Islet precursor cell (in vitro differentiated cells): ENCODE measurements around the gene FOXC1.

Experiments
- DNase-seq: peaks from one replicate; pipeline ENCODE4 v3.0.0-alpha.2; 2018

FOXC1 gene

DNA sequence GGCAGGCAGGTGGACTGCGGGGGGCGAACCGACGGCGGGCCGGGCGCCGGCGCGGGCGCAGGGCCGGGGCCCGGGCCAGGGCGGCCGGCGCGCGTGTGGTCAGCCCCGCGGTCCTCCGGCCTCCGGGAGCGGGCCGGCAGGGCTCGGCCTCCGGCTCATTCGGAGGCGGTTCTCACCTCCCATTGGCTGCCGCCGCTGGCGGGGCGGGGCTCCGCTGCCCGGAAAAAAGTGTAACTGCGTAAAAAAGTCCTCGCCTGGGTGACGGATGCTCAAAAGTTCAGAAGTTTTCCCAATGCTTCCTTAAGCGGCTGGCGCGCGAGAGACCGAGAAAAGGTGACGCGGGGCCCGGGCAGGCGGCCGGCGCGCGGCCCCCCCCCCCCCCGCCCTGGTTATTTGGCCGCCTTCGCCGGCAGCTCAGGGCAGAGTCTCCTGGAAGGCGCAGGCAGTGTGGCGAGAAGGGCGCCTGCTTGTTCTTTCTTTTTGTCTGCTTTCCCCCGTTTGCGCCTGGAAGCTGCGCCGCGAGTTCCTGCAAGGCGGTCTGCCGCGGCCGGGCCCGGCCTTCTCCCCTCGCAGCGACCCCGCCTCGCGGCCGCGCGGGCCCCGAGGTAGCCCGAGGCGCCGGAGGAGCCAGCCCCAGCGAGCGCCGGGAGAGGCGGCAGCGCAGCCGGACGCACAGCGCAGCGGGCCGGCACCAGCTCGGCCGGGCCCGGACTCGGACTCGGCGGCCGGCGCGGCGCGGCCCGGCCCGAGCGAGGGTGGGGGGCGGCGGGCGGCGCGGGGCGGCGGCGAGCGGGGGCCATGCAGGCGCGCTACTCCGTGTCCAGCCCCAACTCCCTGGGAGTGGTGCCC lies at the start of gene FOXC1:
Gene FOXC1, plus strand, starts transcription at position 268 of the 849 bp plus-strand sequence. Its CDS starts 531 bp downstream, at position 799.
- DNase-seq: peak; percentile 89

DNA sequence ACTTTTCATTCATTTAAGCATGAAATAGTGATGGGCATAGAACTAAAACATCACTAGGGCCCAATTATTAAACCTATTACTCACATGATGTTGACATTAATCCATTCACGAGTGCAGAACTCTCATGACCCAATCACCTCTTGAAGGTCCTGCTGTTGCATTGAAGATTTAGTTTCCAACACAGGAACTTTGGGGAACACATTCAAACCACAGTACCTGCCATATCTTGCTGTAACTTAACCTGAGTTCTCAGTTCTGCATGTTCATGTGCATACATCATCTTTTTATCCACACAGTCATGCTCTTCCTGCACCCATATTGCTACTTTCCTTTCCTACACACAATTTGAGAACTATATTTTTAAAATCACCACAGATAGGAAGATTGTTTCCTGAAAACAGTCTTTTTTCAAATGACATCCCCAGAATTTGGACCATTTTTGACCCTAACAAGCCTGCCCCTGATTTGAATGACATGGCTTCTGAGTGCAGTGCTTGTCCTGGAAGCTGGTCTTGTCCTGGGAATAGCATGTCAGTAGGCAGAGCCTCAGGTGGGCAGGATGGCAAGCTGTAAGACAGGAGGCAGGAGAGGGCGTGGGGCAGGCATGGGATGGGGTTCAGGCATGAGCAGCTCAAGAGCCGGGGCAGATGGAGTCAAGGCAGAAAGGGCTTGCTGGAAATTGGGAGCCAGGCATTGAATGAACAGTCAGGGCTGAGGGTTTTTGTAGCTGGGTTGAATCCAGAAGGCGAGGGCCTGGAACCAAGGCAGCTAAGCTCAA lies 49.2 kb upstream of the FOXC1 start:
- DNase-seq: no peak

DNA sequence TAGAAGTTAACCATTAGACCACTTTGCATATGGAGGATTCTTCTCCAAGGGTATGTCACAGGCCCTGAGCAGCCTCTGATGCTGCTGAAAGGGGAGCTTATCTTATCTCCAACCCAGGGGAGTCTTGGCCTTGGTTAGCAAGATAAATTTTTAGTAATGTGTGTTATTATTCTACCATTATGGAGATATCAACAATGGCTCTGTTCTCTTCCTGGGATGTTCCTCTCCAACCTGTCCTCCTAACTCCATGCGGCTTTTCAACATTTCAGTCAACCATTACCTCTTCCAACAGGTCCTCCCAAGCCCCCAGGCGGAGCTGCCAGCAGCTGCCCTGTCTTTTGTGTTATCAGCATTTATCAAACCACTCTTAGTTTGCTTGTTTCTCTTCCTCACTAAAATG lies 48.4 kb upstream of the FOXC1 start:
- DNase-seq: no peak

DNA sequence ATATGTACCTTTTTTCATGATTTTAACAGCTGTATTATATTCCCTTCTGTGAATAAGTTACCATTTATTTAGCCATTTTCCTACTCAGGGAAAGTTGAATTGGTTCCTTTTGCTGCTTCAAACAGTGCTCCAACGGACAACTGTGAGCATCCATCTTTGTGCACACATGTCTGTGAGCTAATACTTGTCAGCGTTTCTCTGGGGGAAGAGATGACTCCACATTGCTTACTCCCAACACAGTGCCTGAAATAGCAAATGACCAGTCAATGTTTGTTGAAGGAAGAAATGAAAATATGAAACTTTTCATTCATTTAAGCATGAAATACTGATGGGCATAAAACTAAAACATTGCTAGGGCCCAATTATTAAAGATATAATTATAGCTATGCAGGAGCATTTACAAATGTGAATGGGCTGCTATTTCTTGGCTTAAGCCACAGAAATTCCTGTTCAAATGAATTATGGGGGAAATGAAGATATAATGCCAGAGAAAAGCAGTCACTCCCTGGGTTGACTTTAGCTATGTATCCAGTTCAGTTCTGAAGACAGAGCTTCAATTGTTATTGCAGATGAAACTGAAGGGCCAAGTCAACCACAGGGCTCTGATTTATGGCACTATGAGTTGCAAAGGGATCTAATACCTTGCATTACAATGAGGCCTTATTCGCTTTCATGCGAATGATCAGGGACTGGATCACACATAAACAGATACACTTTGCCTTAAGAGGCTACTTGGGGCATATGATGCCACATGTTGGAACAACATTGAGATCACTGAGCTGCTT lies 47.4 kb upstream of the FOXC1 start:
- no peak for DNase-seq

DNA sequence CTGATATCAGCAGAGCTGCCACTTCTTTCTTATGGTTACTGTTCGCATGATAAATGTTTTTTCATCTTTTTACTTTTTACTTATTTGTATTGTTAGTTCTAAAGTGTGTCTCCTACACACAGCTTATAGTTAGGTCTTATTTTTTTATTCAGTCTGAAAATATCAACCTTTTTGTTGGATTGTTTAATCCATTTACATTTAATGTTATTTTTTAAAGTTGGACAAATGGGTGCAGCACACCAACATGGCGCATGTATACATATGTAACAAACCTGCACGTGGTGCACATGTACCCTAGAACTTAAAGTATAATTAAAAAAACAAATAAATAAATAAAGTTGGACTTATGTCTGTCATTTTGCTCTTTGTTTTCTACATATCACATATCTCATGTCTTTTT lies 40.3 kb upstream of the FOXC1 start:
- no peak for DNase-seq

DNA sequence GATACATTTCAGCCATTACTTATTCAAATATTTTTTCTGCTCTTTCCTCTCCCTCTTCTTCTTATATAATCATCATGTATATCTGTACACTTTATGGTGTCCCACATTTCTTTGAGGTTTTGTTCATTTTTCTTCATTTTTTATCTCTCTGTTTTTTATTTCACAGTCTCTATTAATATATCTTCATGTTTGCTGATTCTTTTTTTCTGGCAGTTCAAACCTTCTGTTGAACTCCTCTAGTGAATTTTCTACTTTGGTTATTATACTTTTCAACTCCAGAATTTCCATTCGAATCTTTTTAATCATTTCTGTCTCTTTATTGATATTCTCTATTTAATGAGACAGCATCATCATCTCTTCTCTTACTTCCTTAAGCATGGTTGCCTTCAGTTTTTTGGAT lies 38.9 kb upstream of the FOXC1 start:
- no peak for DNase-seq

DNA sequence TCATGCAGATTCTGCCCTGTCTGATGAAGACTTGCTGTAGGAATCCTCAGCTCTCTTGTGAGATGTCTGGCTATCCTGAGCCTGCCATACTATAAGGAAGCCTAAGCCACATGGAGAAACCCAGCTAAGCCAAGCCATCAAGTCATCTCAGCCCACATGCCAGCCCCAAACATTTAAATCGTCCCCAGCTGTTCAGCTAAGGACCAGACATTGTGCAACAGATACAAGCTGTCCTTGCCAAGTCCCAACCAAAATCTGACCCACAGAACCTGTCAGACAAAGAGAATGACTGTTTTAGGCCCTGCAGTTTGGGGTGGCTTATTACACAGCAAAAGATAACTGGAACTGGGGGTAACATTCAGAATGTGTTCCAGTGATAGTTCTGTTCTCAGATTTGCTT lies 36.8 kb upstream of the FOXC1 start:
- no peak for DNase-seq

DNA sequence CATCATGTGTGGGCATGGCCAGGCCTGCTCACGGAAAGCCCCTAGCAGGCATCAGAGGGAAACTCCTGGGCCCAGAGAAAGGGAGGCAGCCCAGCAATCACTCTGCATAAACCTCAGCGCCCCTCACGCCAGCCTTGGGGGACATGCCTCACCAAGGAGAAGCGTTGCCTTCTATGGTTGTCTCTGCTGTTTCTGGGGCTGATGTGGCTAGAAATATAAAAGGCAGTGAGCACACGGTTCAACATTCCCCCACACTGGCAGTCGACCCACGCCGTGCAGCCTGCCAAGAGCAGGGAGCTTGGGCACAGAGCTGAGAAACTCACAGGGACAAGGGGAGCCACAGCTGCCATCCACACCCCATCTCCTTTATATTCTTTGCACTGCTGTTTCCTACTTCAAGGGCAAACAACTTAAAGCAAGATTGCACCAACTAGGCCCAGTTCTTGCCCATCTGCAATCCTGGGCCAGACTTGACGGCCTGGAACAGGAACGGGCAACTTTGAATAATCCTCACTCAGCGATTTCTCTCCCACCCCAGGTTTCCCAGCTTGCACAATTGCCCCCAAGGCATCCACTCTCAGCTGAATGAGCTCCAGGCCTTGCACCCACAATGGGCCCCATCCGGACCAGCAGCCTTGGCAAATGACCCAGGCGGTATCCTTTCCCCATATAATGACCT lies 35.5 kb upstream of the FOXC1 start:
- peak; percentile 63 for DNase-seq

DNA sequence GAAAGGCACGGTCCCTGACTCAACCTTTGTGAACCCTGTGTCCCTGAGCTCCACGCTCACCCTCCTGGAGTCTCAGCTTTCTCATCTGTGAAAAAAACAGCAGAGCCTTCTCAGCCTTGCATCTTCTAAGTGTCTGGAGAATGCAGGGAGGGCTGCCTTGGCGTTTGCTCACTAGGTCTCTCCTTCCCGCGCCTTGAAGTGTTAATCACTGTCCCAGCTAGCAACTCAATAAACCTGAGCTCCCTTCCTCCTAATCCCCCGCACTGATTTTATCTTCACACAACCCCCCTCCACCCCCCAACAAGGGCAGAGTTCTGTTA lies 34.9 kb upstream of the FOXC1 start:
- no peak for DNase-seq

DNA sequence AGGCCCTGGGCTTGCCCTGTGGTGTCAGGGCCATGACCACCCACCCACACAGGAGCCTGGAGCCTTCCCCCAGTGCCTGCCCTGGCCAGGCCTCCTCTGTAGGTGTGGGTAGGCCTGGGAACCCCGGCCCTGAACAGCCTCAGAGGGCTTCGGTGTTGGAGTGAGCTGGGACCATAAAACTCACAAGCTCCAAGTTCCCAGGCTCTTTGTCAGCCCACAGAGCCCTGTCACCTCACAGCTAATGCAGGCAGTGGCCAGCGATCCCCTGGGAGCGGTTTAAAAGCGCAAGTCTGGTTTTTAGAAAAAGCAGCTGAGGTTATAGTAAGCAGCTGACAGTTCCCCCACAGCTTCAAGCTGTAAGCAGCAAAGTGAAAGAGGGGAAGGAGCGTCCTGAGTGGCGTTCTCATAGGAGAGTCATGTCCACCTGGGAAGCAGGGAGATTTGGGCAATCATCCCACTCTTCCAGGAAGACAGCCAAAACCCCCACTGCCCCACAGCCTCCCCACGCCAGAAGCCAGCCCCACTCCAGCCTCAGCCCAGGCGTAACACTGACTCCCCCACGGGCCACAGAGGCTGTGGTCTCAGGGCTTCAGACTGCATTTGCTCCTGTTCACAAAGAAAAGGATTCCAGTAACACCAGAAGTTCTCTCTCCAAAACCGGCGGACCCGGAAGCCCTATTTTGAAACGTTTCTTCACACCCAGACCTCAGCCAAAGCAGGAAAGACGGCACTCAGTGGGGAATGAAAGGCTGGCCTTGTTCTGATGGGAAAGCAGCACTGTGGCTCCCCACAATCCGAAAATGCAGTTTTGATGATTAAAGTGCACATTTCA lies 34.3 kb upstream of the FOXC1 start:
- DNase-seq: peak; percentile 96

DNA sequence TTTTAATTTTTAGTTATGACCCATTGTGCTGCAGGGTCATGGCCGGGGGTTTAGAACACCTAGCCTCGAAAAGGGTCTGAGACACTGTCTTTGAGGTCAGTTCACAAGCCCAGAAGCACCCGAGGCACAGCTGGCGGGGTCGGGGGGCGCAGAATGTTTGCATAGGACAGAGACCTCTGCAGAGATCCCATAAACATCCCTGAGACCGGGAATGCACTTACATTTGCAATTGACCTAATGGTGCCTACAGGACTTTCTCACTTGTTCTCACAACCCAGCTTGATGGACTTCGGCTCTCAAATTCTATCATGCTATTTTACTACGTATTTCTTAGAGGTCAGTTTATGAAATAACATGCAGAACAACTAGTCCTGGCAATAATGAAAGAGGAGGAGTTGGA lies 33.5 kb upstream of the FOXC1 start:
- no peak for DNase-seq

DNA sequence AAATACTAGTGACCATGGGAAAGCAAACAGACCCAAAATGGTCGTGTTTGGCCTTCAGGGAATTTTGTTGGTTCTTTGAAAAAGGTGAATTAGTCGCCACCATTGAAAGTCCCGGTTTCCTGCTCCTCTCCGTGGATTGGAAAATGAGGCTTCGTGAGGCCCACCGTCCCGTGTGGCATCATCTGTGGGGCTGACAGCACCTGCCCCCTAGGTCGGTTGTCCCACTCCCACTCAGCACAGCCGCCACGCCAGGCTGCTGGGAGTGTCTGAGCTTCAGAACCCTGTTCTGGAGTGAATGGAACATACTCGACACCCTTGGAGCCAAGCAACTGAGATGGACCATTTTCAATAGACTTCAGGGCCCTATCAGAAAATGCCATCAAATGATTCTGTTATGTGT lies 33.0 kb upstream of the FOXC1 start:
- no peak for DNase-seq

DNA sequence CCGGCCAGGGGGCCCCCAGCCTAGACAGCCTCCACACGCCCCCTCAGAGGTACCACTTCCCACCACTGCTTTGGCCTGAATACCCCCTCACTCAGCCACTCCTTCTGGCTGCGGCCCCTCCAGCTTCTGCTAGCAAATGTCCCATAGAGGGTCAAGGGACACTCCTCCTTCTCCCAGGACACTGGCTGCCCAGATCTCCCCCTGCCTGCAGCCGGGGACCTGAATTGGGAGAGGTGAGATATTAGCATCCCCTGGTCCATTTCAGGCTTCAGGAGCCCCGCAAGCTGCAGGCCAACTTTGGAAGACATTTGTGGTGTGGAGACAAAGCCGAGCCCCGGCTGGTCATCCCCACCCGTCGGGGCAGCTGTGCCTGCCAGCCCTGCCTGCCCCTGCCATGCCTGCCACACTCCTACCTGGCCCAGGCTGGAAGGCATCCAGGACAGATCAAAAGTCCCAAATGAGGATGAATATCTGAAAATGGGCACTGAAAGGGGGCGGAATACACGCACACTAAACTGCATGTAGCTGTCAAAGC lies 32.5 kb upstream of the FOXC1 start:
- DNase-seq: no peak

DNA sequence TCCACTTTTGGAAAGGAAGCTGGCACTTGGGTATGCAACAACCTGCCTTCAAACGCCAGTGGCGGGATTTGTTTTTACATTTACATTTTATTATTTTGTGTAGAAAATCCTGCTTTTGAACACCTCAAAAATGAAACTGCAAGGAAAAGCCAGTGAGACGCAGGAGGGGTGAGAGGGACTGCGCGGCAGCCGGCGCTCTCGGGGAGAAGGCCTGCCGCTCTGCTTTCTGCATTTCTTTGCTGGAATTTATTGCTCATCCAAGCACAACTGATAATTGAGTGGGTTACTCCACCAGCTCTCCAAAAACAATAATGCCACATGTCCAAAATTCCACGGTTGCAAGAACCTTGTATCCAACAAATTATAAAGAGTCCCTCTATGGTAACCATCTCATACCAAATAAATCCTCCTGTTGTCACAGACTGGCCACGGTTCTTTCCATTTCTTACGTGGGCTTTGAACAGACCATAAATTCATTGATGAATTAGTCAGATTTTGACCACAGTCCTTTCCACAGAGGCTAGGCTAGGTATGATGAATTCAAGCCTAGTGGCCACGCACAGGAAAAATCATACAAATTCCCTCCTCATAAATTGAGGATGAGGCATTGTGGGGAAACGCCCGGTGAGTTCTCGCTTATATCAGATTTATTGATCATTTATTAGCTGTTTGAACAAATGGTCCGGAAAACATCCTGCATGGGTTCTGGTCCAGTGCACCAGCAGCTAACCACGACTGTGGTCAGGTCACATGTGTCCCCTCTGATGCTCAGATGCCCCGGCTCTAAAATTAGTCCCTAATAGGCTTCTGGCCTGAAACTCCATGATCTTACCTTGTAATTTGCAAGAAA lies 31.6 kb upstream of the FOXC1 start:
- DNase-seq: no peak

DNA sequence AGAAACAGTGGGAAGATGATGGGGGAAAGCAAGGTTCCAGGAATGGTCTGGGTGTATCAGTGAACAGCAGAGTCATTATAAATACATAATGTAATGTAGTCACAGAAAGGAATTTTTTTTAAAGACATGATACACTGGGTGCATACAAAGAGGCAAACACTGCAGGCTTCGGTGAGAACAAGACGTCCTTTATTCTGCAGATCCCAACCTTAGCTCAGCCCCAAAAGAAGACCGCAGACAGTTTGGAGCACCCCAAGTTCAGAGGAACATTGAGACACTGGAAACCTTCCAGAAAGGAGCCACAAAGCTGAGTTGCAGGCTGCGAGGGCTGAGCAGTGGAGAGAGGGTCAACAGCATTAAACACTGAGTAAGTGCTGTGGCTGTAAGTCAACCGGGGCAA lies 30.6 kb upstream of the FOXC1 start:
- no peak for DNase-seq

DNA sequence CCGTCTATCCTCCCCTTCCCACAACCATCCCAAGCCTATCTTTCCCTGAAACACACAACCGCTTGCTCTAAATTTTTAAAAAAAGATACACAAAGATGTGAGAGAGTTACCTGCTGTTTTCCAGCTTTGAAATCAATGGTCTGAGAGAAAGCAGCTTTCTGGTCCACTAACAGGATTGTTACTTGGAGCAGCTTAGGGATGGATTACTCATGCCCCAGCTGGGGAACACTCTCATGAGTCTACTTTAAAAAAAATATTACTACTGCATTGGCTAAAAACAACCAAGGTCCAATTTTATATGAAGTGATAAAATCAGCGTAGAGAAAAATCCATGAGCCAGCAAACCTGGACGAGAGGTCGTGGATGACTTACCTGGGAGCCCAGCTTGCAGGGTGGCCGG lies 29.6 kb upstream of the FOXC1 start:
- DNase-seq: no peak

DNA sequence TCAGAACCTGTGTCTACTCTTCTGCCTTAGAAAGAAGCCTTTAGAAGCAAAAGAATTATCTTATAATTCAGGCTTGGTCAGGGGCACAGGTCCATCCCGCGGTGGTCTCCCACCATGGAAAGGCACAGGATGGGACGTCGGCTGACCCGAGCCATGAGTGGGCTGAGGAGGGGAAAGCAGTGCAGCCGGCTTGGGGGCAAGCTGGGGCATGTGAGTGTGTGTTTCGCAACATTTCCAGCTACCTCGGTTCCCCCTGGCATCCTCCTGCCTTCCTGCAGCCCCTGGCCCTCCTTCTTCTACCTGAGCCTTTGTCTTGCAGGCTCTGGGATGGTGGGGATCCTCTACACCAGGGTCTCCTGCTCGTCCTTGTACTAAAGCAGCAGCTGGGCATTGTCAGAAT lies 29.1 kb upstream of the FOXC1 start:
- DNase-seq: no peak

DNA sequence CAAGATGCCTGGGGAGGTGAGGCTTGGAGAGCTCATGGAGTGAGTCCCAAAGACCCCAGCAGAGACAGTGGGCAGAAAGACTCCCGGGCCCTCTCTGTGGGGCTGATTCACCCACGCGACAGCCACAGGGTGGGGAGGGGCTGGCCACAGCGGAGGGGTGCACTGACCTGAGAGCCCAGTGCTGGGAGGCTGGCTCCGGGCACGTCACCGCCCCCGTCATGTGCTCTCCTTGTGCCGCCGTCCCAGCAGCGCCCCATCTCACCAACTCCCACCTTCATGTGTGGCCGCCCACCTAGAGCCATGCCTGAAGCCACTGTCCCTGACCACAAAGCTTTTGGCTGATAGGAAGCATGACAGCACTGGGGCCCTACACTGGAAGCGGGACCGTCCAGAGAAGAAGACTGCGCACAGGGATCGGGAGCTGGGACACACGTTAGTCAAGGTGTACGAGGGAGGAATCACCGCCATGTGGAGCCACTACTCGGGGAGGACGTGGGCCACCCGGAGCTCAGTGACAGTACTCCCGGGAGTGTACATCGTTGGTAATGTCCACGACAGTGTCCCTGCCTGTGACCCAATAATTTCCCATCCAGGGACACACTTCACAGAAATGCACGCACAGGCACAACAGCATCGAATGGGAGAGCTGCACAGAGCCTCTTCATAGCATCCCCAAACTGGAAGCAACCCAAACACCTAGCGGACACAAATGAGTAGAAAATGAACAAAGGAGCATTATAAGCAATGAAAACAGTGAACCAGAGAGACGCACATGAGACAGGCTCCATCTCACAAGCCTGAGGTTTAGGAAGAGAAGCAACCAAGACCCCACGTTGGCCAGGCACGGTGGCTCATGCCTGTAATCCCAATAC lies 28.4 kb upstream of the FOXC1 start:
- no peak for DNase-seq

DNA sequence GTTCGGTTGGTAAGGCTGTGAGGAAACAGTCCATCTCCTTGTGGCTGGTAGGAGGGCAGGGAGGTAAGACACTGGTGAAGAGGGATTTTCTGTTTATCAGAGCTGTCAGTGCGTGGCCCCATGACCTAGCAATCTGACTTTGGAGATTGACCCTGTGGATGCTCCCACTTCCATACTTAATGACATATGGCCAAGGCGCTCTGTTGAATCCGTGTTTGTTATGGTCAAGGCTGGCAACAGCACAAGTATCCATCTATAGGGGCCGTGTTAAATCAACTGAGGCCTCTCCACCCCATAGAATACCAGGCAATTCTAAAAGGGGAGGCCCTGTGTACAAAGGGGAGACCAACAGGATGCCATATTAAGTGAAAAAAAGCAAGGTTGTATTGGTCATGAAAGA lies 25.6 kb upstream of the FOXC1 start:
- DNase-seq: no peak
